Caco-2 (cell line): ENCODE data around the gene RFNG. TPM values are rescaled to one million over a fixed set of nuclear protein-coding genes. Genes with fewer than 3 reads are reported as not detected.

Source experiments
- BruUV-seq: library from RNA; stranded (reverse); fragments of 400-500 nt; replicated peaks from 2 replicates; lab custom pipeline; 2021; lab: Mats Ljungman, UMichigan
- CTCF ChIA-PET: fragments of 300-600 bp; sonication (Branson Sonifier 250); formaldehyde crosslinking; loops from one replicate; lab custom pipeline; 2022; ENCODE audit warnings: antibody characterized with exemption; lab: Charles Lee
- POLR2A ChIA-PET: fragments of 300-600 bp; sonication (Branson Sonifier 250); formaldehyde crosslinking; loops from one replicate; lab custom pipeline; 2022; ENCODE audit warnings: antibody characterized with exemption; lab: Charles Lee
- DNase-seq, 2 experiments: peaks; one replicate each; pipeline versions ENCODE4 v3.0.0 to v3.0.0-alpha.2; 2020 to 2022
- H3K27me3 ChIP-seq: replicated peaks from 2 replicates; pipeline ENCODE4 v1.6.0; 2011; ENCODE audit warnings: low read length; ENCODE audit not compliant: control insufficient read depth, insufficient read depth
- H3K36me3 ChIP-seq: 2 replicates; pipeline ENCODE4 v1.5.1; 2011; ENCODE audit warnings: low read length; ENCODE audit not compliant: control insufficient read depth, insufficient read depth
- H3K4me1 ChIP-seq: fragments of 250-450 bp; sonication (Bioruptor Pico); 2 replicates; pipeline ENCODE4 v1.5.1; 2020; ENCODE audit warnings: mild to moderate bottlenecking
- H3K4me3 ChIP-seq: 2 replicates; pipeline ENCODE4 v1.5.1; 2011; ENCODE audit warnings: low read depth, mild to moderate bottlenecking, control low read depth, low read length
- H3K9me3 ChIP-seq: fragments of 250-450 bp; sonication (Bioruptor Pico); 2 replicates; pipeline ENCODE4 v1.5.1; 2020; ENCODE audit warnings: mild to moderate bottlenecking, moderate library complexity
- H3K27ac Mint-ChIP-seq: one replicate; pipeline ENCODE4 v1.8.0; 2022; ENCODE audit warnings: mixed read lengths; ENCODE audit not compliant: unreplicated experiment
- H3K27me3 Mint-ChIP-seq: one replicate; pipeline ENCODE4 v1.8.0; 2022; ENCODE audit warnings: mixed read lengths; ENCODE audit not compliant: insufficient read depth, unreplicated experiment
- H3K36me3 Mint-ChIP-seq: one replicate; pipeline ENCODE4 v1.8.0; 2022; ENCODE audit warnings: mild to moderate bottlenecking, mixed read lengths; ENCODE audit not compliant: insufficient read depth, unreplicated experiment
- H3K4me1 Mint-ChIP-seq: one replicate; pipeline ENCODE4 v1.8.0; 2022; ENCODE audit warnings: low read depth, mixed read lengths; ENCODE audit not compliant: unreplicated experiment
- H3K4me3 Mint-ChIP-seq: one replicate; pipeline ENCODE4 v1.8.0; 2022; ENCODE audit warnings: mild to moderate bottlenecking, moderate library complexity, mixed read lengths; ENCODE audit not compliant: unreplicated experiment
- H3K9me3 Mint-ChIP-seq: one replicate; pipeline ENCODE4 v1.8.0; 2022; ENCODE audit warnings: mixed read lengths; ENCODE audit not compliant: unreplicated experiment
- intact Hi-C: fragments of 100-400 bp; cut with micrococcal nuclease; formaldehyde crosslinking; loops from one replicate; pipeline ENCODE4 v1.10.0; 2022; ENCODE audit not compliant: unreplicated experiment
- total RNA-seq: library from RNA; stranded (reverse); gene quantifications from 2 replicates; pipeline ENCODE4 v1.2.3, GENCODE V29; 2022
- TF ChIP-seq, protein P1 (sequence below), 2 experiments: fragments of 200-600 bp in 1 of 2; IDR thresholded peaks; 1 replicate in 1 of 2; 2 replicates in 1 of 2; pipeline versions ENCODE4 v1.5.1 to v1.8.0; 2011 to 2022; ENCODE audit warnings: antibody characterized with exemption in 1 of 2, control low read depth in 1 of 2, inconsistent platforms in 1 of 2, low read depth in 1 of 2, low read length in 1 of 2, mild to moderate bottlenecking in 1 of 2, moderate library complexity in 1 of 2; ENCODE audit not compliant: insufficient read depth in 1 of 2, severe bottlenecking in 1 of 2, unreplicated experiment in 1 of 2

The RFNG gene
- total RNA-seq, 1 experiment from 2014 or later: 35.5 TPM

DNA sequence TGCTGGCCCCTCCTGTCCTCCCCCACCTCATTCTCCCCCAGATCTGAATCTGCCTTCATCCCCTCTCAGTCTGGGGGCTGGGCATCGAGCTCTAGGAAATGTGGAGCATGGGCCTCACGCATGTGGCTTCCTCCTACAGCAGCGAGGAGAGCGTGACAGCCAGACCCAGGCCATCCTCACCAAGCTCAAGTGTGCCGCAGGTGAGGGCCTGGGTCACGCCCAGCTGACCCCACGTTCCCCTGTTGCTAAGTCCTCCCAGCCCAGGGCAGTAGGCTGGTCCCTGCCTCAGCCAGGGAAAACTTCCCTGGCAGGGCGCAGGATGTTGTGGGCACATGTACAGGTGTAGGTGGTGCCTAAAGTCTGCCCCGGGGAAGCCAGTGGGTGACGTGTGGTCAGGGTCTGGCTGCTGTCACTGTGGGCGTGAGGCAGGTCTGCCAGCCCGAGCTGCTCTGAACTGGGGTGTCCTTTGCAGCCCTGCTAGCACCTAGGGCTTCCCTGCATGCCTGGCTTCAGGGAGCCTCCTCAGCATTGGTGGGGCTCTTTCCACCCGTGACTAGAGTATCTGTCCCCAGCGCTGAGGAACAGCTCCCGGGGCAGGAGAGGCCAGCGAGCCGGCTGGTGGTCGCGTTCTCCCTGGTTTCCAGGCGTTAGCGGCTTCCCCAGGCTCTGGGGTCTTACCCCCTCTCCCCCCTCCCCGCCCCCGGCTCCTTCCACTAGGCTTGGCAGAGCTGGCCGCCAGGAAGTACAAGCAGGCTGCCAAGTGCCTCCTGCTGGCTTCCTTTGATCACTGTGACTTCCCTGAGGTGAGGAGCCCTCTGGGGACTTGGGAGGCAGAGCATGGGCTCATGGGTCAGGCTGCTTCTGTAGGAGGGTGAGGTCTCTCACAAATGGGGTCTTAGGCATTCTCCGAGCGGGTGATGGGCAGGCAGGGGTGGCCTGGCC is 3.7 kb upstream of the RFNG start:
- no peak for DNase-seq
- no peaks in the 10 kb centered on the region for H3K9me3 ChIP-seq
- Mint-ChIP-seq H3K4me1 (no peaks in the 10 kb centered on the region), H3K4me3 (no peak overlapping the region), H3K27me3 (no peaks in the 10 kb centered on the region), H3K27ac (peak overlapping the region; percentile 67), H3K36me3 (peaks cover 54% of the 10 kb centered on the region), H3K9me3 (no peaks in the 10 kb centered on the region)
- ChIA-PET POLR2A (no interaction called here), CTCF (interaction anchor here (0.6 to 1.0 kb wide), 2 partner anchors 14 to 24 kb away, joined by 7 read pairs; partner anchors contain the start of gene RAC3)
- no peaks in the 10 kb centered on the region for H3K27me3 ChIP-seq
- peaks cover 7% of the 10 kb centered on the region for H3K4me1 ChIP-seq
- TF ChIP-seq, protein P1, sequence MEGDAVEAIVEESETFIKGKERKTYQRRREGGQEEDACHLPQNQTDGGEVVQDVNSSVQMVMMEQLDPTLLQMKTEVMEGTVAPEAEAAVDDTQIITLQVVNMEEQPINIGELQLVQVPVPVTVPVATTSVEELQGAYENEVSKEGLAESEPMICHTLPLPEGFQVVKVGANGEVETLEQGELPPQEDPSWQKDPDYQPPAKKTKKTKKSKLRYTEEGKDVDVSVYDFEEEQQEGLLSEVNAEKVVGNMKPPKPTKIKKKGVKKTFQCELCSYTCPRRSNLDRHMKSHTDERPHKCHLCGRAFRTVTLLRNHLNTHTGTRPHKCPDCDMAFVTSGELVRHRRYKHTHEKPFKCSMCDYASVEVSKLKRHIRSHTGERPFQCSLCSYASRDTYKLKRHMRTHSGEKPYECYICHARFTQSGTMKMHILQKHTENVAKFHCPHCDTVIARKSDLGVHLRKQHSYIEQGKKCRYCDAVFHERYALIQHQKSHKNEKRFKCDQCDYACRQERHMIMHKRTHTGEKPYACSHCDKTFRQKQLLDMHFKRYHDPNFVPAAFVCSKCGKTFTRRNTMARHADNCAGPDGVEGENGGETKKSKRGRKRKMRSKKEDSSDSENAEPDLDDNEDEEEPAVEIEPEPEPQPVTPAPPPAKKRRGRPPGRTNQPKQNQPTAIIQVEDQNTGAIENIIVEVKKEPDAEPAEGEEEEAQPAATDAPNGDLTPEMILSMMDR (IDR thresholded peaks at IDR 0.05; ENCODE audit: insufficient read depth in 1 of 2, low read depth in 1 of 2, low read length in 1 of 2, severe bottlenecking in 1 of 2, unreplicated experiment in 1 of 2): no peak
- H3K36me3 ChIP-seq: peaks cover 1% of the 10 kb centered on the region; the same call in 1 of the 2 replicates
- no peak overlapping the region for H3K4me3 ChIP-seq
- BruUV-seq: no TSS peak
- intact Hi-C loops: no loop called here

DNA sequence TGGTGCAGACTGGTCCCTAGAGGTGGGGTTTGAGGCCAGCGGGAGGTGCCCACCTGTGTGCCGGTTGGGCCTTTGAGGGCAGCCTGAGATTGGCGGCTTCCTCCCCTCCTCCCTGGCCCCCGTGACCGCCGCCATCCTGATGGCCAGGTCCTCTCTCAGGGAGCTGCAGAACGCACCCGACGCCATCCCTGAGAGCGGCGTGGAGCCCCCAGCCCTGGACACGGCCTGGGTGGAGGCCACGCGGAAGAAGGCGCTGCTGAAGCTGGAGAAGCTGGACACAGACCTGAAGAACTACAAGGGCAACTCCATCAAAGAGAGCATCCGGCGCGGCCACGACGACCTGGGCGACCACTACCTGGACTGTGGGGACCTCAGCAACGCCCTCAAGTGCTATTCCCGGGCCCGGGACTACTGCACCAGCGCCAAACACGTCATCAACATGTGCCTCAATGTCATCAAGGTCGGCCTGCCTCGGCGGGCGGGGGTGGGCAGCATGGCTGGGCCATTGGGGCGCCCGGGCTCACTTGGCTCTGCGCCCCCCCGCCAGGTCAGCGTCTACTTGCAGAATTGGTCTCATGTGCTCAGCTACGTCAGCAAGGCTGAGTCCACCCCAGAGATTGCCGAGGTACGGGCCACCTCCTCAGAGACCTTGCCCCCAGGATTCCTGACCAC is 2.9 kb upstream of the RFNG start:
- Histone ChIP-seq H3K4me1 (peaks cover 8% of the 10 kb centered on the region), H3K27me3 (no peaks in the 10 kb centered on the region), H3K9me3 (no peaks in the 10 kb centered on the region), H3K4me3 (no peak overlapping the region), H3K36me3 (peaks cover 1% of the 10 kb centered on the region; the same call in 1 of the 2 replicates)
- Mint-ChIP-seq H3K27me3 (no peaks in the 10 kb centered on the region), H3K4me1 (no peaks in the 10 kb centered on the region), H3K9me3 (no peaks in the 10 kb centered on the region), H3K27ac (peak overlapping the region; percentile 67), H3K36me3 (peaks cover 46% of the 10 kb centered on the region), H3K4me3 (no peak overlapping the region)
- POLR2A ChIA-PET: no interaction called here
- TF ChIP-seq, protein P1 (IDR thresholded peaks at IDR 0.05; ENCODE audit: insufficient read depth in 1 of 2, low read depth in 1 of 2, low read length in 1 of 2, severe bottlenecking in 1 of 2, unreplicated experiment in 1 of 2): no peak
- intact Hi-C loops: no loop called here
- BruUV-seq: no TSS peak
- no peak for DNase-seq
- CTCF ChIA-PET: interaction anchor here (0.6 kb wide), 1 partner anchor 13 kb away, joined by 7 read pairs; no protein-coding TSS in a partner anchor

DNA sequence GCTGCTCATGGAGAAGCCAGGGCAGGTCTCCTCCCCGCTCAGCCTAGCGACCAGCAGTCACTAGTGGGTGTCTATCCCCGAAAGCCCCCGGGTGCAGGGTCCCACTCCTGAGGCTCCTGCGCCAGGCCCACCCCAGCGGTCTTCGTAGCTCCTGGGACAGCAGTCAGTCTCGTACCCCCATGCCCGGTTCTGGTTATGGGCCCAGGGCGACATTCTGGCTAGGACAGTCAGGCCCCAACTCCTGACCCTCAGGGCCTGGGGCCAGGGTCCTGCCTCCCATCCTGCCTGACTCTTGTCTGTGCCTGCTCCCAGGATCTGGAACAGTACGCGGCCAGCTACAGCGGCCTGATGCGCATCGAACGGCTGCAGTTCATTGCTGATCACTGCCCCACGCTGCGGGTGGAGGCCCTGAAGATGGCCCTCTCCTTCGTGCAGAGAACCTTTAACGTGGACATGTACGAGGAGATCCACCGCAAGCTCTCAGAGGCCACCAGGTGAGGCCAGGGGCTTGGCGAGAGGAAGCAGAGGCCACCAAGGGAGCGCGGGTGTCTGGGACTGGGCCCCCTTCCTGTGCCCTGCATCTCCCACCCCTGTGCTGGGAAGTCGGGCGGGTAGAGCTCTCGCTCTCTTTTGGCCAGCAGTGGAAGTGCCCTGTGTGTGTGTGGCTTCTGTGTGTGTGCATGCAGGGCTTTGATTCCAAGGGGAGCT is 2.1 kb upstream of the RFNG start:
- POLR2A ChIA-PET: interaction anchor here (0.5 kb wide), 1 partner anchor 31 kb away, joined by 3 read pairs; the partner anchor contains the start of gene LRRC45
- Mint-ChIP-seq H3K36me3 (peaks cover 39% of the 10 kb centered on the region), H3K4me1 (no peaks in the 10 kb centered on the region), H3K27ac (no peak overlapping the region), H3K27me3 (no peaks in the 10 kb centered on the region), H3K9me3 (no peaks in the 10 kb centered on the region), H3K4me3 (peak overlapping the region; percentile 80)
- TF ChIP-seq, protein P1 (IDR thresholded peaks at IDR 0.05; ENCODE audit: insufficient read depth in 1 of 2, low read depth in 1 of 2, low read length in 1 of 2, severe bottlenecking in 1 of 2, unreplicated experiment in 1 of 2): no peak
- no peak for DNase-seq
- Histone ChIP-seq H3K9me3 (no peaks in the 10 kb centered on the region), H3K27me3 (no peaks in the 10 kb centered on the region), H3K4me3 (no peak overlapping the region; the same call in 1 of the 2 replicates), H3K4me1 (peaks cover 8% of the 10 kb centered on the region), H3K36me3 (peaks cover 1% of the 10 kb centered on the region; the same call in 1 of the 2 replicates)
- no TSS peak for BruUV-seq
- intact Hi-C loops: no loop called here
- CTCF ChIA-PET: no interaction called here
